Right renal cortex interstitium (tissue), 3 donors: ENCODE results near the gene MUCL3. TPM values are rescaled to one million over a fixed set of nuclear protein-coding genes. Genes with fewer than 3 reads are reported as not detected.
A peak's percentile ranks its signal among the peaks of the same experiment; 100 is the strongest.
"Not testable (repeated sequence)": the region's sequence is repeated elsewhere in the genome, so short reads cannot be mapped to it uniquely, and the experiment has no call there.

ENCODE experiments used
- DNase-seq, 3 donors: peaks; one replicate each; pipeline ENCODE4 v3.0.0-alpha.2; 2013; ENCODE audit warnings: low read depth in 3 of 3, low spot score in 2 of 3
- polyA plus RNA-seq, 3 donors: library from polyadenylated mRNA; unstranded; fragments of 120-200 nt; gene quantifications; one replicate each; pipeline ENCODE4 v1.2.1, GENCODE V29; 2013; ENCODE audit not compliant: insufficient read length in 3 of 3

Gene MUCL3
- under 1 TPM; 0.03 to 0.07 (median 0.06) TPM for polyA plus RNA-seq

- no peak for DNase-seq
Measured at GRCh38 chr6:30940361-30940986, at the start of gene MUCL3. MUCL3 (plus strand) TSS chr6:30940973; CDS start chr6:30941000, 27 bp downstream.

- DNase-seq = no peak
Measured at GRCh38 chr6:30891450-30891723, 49.4 kb upstream of the MUCL3 start.

DNA sequence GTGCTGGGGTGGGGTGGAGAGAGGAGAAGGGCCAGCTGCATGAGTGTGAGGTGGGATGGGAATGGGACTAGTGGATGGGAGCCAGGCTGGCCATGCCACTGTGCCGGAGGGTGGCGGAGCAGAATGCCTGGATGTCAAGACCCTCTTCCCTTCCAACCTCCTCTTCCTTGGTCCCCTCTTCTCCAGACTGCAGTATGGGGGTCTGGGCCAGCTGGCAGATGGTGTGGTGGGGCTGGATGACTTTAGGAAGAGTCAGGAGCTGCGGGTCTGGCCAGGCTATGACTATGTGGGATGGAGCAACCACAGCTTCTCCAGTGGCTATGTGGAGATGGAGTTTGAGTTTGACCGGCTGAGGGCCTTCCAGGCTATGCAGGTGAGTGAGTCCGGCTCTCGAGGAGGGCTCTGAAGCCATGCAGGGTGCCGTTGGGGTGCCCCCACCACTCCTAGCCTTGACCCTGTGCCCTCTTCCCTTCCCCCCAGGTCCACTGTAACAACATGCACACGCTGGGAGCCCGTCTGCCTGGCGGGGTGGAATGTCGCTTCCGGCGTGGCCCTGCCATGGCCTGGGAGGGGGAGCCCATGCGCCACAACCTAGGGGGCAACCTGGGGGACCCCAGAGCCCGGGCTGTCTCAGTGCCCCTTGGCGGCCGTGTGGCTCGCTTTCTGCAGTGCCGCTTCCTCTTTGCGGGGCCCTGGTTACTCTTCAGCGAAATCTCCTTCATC is 48.8 kb upstream of the MUCL3 start:
- DNase-seq = no peak

DNA sequence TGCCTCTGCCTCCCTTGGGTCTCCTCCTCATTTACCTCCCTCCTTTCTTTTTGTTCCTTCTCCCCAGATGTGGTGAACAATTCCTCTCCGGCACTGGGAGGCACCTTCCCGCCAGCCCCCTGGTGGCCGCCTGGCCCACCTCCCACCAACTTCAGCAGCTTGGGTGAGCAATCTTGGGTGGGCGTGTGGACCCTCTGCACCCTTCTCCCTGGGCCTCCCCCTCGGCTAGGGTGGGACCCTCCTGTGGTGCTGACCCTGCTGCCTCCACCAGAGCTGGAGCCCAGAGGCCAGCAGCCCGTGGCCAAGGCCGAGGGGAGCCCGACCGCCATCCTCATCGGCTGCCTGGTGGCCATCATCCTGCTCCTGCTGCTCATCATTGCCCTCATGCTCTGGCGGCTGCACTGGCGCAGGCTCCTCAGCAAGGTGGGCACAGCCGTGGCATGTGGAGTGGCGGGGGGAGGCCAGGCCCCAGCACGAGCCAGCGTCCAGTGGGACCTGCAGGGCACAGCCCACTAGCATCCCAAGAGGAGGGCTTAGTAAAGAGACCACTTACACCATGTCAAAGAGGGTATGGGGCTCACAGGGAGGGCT is 47.7 kb upstream of the MUCL3 start:
- DNase-seq = no peak

DNA sequence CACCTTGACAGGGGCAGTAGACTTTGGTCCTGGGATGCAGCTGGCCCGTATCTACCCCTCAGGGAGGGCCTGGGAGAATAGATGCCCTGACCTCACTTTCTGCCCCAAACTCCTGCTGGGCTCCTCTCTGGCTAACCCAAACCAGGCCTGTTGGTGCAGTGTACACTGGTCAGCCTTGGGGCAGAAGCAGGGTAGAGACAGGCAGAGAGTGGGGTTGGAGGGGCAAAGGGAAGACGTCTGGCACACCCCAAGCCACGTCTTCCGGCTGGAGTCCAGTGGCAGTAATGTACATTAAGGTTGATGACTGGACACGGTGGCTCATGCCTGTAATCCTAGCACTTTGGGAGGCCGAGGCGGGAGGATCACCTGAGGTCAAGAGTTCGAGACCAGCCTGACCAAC is 47.1 kb upstream of the MUCL3 start:
- no peak for DNase-seq

- no peak for DNase-seq
Measured at GRCh38 chr6:30894381-30894780, 46.4 kb upstream of the MUCL3 start.

DNA sequence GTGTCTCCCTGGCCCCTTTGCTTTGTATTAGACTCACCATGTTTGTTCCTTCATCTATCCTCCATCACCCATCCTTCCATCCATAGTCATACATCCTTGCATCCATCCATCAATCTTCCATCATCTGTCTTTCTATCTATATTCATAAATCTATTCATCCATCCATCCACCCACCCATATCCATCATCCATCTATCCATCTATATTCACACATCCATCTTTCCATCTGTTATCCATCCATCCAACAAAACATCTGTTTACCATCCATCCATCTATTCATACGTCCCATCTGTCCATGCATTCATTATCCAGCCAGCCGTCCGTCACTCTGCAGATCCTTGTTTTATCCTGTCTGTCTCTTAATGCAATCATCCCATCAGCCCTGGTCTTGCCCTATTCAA is 45.8 kb upstream of the MUCL3 start:
- DNase-seq = no peak

DNA sequence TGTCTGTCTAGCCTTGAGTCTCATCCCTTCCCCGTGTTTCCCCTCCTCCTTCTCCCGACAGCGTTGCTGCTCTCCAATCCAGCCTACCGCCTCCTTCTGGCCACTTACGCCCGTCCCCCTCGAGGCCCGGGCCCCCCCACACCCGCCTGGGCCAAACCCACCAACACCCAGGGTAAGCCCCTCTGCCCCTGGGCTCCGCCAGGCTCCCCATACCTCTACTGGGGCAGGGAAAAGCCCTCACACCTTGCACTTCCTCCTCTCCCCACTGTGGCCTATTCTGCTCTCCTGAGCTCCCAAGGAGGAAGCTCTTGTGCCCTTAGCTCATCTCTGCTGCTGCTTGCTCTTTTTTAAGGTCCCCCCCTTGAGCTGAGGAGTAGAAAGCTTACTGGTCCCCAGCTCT is 45.4 kb upstream of the MUCL3 start:
- no peak for DNase-seq

DNA sequence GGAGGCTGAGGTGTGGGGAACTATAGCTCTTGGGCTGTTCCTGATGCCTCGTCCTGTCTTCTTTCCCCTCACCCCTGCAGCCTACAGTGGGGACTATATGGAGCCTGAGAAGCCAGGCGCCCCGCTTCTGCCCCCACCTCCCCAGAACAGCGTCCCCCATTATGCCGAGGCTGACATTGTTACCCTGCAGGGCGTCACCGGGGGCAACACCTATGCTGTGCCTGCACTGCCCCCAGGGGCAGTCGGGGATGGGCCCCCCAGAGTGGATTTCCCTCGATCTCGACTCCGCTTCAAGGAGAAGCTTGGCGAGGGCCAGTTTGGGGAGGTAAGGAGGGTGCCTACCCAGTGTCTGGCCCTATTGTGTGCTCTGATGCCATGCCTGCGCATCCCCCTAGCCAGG is 44.2 kb upstream of the MUCL3 start:
- no peak for DNase-seq

DNA sequence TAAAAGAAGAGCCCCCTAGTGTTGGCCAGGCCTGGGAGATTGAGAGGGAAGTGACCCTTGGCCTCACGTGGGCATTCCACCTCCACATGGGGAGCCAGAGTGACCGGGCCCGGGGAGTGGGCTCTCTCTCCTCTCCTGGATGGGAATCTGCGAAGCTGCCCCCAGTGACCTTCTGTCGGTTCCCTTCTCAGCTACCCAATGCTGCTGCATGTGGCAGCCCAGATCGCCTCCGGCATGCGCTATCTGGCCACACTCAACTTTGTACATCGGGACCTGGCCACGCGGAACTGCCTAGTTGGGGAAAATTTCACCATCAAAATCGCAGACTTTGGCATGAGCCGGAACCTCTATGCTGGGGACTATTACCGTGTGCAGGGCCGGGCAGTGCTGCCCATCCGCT is 42.9 kb upstream of the MUCL3 start:
- no peak for DNase-seq

DNA sequence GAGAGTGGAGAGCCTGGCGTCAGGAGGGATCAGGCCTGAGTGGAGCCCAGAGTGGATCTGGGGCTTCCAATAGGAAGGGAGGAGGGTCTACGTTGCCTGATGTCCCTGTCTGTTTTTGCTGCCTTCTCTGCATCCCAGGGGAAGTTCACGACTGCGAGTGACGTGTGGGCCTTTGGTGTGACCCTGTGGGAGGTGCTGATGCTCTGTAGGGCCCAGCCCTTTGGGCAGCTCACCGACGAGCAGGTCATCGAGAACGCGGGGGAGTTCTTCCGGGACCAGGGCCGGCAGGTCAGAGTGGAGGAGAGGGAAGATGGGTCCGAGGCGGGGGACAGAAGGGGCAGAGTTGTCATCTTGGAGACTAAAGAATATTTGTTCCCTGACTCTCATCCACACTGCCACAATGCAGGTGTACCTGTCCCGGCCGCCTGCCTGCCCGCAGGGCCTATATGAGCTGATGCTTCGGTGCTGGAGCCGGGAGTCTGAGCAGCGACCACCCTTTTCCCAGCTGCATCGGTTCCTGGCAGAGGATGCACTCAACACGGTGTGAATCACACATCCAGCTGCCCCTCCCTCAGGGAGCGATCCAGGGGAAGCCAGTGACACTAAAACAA is 41.9 kb upstream of the MUCL3 start:
- no peak for DNase-seq

GRCh38 chr6:30900863-30901417 is 39.8 kb upstream of the MUCL3 start:
- DNase-seq = no peak

DNA sequence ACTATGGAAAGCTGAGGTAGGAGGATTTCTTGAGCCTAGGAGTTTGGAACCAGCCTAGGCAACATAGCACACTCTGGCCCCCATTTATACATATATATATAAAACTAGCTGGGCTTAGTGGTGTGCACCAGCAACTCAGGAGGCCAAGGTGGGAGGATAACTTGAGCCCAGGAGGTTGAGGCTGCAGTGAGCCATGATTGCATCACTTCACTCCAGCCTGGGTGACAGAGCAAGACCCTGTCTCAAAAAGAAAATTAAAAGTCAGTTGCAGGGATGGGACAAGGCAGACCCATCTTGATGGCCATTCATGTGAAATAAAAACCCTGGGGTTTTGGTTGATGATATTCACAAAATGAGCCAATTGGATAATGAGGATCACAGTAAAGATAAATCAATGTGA is 39.3 kb upstream of the MUCL3 start:
- no peak for DNase-seq

GRCh38 chr6:30902196-30902595 is 38.6 kb upstream of the MUCL3 start:
- not testable (repeated sequence) for DNase-seq

GRCh38 chr6:30902709-30903108 is 38.1 kb upstream of the MUCL3 start:
- DNase-seq = no peak

GRCh38 chr6:30903236-30903635 is 37.5 kb upstream of the MUCL3 start:
- no peak for DNase-seq

- DNase-seq = peak in 1 of 3 donors; percentile 3
Measured at GRCh38 chr6:30907290-30907757, 33.4 kb upstream of the MUCL3 start.

DNA sequence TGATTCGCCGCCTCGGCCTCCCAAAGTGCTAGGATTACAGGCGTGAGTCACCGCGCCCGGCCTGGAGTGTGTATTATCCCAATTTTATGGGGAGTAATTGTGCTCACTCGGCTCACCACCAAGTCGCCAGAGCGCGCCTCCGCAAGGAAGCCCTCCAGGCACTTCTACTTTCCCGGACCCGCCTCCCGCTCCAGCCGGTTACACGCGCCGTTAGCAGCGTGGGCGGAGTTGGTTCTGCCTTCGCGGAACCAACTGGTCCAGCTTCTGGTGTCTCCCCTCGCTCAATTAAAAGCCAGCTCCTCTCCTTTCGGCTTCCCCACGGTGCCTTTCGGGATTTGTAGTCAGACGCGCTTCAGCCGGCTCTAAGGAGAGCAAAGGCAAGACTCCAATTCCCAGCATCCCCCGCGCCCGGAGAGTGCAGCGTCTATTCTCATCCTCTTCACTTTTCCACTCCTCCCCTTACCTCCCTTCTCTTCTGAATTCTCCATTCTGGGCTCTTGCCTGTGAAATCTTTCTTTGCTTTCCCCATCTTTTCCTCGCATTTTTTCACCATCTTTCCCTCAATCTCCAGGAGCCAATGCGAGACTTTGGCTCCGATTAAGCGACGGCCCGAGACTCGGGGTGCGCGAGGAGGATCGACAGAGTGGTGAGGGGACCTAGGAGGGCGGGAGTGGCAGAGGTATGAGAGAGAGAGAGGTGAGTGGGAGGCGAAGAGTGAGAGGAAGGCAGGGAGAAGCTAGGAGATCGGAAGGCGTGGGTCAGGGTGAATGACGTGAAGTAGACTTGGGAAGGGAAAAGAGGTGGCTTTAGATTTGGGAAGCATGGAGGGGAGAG is 32.8 kb upstream of the MUCL3 start, which contains the start of gene GTF2H4:
Gene GTF2H4 (plus strand): TSS at position 450 of the 834 bp plus-strand sequence.
- peak in 2 of 3 donors; percentile 83 to 98 for DNase-seq

DNA sequence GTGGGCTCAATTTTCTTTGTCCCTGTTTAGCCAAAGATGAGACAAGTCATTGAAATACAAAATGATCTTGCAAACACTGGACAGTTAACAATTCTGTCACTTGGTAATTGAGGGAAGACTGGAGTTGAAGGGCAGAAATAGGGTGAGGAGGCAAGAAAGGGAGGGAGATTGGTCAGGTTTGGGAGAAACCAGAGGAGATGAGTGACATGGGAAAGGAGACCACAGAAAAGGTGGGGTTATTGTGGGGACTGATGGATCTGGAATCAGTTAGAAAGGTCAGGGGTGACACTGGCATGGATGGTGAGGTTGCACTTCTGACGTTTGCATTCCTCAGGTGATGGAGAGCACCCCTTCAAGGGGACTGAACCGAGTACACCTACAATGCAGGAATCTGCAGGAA is 32.1 kb upstream of the MUCL3 start:
- no peak for DNase-seq

- not testable (repeated sequence) for DNase-seq
Measured at GRCh38 chr6:30910473-30910872, 30.3 kb upstream of the MUCL3 start.
